GM19438 (cell line): ENCODE results near the gene LITAF.
"Not testable (repeated sequence)": the region's sequence is repeated elsewhere in the genome, so short reads cannot be mapped to it uniquely, and the experiment has no call there.

Experiments used
- ATAC-seq: cut with Tn5 transposase; IDR thresholded peaks from one replicate; pipeline ENCODE4 v1.9.1; 2021; ENCODE audit warnings: low read depth; ENCODE audit not compliant: unreplicated experiment

LITAF gene

GRCh38 chr16:11621920-11622651 lies 35.4 kb upstream of the LITAF start:
- no peak for ATAC-seq

- no peak for ATAC-seq
These were observed 34.8 kb upstream of the LITAF start for GRCh38 chr16:11621539-11621919.

DNA sequence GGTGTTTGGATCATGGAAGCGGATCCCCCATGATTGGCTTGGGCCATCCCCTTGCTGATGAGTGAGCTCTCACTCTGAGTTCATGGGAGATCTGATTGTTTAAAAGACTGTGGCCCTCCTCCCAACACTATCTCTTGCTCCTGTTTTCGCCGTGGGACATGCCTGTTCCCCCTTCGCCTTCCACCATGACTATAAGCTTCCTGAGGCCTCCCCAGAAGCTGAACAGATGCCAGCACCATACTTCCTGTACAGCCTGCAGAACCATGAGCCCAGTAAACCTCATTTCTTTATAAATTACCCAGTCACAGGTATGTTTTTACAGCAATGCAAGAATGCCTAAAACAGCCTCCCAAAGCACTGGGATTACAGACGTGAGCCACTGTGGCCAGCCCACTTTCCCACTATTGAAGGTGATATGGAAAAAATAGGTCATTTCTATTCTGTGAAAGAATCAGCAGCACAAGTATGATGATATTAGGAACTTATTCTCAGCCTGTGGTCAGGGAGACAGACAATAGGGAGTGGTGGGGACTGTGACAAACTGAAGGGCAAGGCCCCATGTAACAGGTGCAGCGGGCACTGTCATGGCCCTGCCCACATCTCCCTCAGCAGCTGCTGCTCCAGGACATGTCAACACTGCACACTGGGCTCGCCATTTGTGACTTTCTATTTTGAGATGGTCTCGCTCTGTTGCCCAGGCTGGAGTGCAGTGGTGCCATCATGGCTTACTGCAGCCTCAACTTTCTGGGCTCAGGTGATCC lies 33.7 kb upstream of the LITAF start:
- ATAC-seq: no peak

- ATAC-seq: peak; percentile 65
These were observed 32.7 kb upstream of the LITAF start for GRCh38 chr16:11619327-11619851.

GRCh38 chr16:11618107-11618717 lies 31.5 kb upstream of the LITAF start:
- ATAC-seq: no peak

DNA sequence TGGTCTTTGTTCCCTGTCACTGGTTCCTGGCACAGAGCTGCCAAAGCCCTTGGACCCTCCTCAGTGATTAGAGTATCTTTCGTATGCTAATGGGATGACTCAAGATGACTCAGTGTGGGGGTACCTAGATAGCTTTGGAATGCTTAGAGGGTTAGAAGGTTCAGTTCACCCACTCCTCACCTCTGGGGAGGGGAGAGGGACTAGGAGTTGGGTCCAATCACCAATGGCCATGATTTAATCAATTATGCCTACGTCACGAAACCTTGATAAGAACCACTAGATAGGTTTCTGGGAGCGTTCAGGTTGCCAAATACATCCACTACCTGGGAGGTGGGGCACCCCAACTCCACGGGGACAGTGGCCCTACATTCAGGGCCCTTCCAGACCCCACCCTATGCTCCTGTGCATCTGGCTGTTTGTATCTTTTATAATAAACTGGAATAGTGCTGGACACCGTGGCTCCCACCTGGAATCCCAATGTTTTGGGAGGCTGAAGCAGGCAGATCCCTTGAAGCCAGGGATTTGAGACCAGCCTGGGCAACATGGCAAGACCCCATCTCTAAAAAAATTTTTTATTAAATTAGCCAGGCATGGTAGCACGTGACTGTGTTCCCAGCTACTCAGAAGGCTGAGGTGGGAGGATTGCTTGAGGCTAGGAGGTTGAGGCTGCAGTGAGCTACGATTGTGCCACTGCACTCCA lies 29.2 kb upstream of the LITAF start:
- no peak for ATAC-seq

DNA sequence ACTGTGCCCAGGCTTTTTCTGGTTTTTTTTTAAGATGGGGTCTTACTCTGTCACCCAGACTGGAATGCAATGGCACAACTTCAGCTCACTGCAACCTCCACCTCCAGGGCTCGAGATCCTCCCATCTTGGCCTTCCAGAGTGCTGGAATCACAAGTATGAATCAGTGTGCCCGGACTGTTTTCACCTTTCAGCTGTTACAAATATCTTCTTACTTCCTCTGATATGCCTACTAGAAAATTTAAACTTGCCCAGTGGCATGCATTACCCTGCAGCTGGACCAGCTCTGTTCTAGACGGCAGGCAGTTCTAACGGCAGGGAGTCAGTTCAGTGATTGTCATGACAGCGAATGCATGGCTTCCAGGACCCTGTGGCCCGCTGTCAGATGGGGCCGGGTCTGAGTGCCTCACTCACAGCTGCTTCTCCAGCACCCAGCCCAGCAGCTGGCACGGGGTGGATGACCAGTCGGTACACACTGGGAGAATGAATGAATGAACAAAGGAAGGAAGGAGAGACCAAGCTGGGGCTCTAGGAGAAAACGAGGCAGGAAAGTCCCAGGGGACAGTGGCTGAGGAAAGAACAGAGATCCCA lies 28.0 kb upstream of the LITAF start:
- ATAC-seq: no peak

DNA sequence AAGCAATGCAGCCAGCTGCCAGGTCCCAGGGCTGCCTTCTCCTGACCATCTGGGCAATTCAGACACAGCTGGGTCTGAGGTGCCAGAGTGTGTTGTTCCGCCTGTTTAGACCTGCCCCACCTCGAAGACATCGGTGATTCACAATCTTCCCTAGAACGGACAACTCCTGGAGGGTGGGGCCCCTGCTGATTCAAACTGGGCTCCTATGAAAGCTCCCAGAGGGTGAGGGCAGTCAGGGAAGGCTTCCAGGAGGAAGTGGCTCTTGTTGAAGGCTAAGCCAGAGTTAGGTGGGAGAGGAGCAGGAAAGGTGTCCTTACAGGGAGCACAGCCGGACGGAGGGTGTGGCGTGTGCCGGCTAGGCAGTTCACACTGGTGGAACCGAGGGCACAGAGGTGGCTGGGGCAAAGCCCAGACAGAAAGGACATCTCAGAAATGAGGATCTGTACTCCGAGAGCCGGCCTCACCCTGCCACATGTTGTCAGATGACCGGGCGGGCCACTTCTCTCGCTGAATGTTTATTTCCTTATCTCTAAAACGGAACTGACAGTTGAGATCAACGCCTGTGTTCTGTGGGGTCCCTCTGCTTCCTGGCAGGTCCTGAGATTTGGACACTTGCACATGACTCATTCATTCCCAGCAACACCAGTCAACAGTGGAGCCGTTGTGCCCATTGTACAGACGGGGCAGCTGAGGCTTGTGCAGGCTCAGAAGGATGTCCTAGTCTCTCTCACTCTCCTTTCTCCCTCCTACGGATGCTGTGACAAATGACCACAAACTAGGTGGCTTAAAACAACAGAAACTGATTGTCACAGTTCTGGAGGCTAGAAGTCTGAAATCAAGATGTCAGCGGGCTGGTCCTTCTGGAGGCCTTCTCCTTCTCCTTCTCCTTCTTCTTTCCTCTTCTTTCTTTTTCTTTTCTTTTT lies 26.9 kb upstream of the LITAF start:
- ATAC-seq: no peak

GRCh38 chr16:11612665-11613025 lies 25.9 kb upstream of the LITAF start:
- no peak for ATAC-seq

GRCh38 chr16:11611871-11612664 lies 25.3 kb upstream of the LITAF start:
- ATAC-seq: no peak

DNA sequence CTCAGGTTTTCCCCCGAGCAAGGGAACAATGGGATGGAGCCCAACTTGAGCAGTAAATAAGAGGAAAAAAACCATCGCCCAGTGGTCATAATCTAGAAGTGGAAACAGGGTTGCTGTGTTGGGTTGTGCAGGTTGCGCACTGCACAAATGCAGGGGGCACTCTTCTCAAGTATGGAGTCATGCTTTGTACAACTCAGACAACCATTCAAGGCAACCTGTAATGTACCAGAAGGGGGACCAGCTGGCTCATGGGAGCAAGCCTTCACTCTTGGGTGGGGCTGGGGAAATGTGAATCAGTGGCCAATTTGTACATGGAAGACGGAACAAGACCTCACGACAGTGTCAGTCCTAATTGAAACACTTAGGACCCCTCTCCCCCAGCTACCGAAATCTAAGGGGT lies 23.9 kb upstream of the LITAF start:
- ATAC-seq: no peak

- no peak for ATAC-seq
These were observed 23.4 kb upstream of the LITAF start for GRCh38 chr16:11610121-11610505.

DNA sequence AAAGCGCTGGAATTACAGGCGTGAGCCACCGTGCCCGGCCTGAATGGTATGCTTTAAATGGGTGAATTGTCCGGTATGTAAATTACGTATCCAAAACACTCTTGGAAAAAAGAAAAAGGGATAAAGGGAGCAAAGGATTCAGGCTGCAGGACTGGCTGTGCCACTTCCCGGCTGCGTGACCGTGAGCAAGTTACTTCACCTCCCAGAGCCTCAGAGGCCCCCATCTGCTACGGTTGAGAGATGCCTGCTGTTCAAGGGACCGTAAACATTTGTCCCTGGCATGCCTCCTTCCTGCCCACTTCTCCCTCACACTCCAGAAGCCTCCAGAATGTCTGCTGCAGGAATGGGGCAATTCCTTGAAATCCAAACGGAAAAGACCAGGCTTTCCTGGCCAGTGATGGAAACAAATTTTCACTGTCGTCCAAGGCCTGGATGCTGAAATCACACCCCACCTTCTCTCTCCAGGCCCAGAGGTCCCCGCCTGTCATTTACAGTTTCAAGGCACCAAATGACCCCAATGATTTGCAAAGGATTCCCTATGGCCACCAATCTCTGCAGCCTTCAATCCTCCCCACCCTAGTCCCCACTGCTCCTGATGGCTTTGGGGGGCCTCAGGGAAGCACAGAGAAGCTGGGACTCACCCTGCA lies 22.9 kb upstream of the LITAF start:
- no peak for ATAC-seq

GRCh38 chr16:11605891-11606290 lies 19.2 kb upstream of the LITAF start:
- ATAC-seq: no peak

GRCh38 chr16:11605564-11605886 lies 18.8 kb upstream of the LITAF start:
- ATAC-seq: no peak

GRCh38 chr16:11604783-11605563 lies 18.3 kb upstream of the LITAF start:
- ATAC-seq: no peak

DNA sequence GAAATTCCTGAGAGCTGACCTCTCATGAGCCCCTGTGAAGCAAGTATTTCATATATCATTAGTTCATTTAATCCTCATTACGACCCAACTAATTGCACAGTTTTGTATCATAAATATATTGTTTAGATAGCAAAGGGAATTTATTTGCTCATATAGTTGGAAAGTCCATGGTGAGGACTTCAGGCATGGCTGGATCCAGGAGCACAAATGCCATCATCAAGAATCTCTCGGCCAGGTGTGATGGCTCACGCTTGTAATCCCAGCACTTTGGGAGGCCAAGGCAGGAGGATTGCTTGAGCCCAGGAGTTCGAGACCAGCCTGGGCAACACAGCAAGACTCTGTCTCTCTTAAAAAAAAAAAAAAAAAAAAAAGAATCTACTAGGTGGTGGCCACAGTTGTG lies 17.6 kb upstream of the LITAF start:
- not testable (repeated sequence) for ATAC-seq

GRCh38 chr16:11603331-11603750 lies 16.6 kb upstream of the LITAF start:
- ATAC-seq: no peak
